Measurements from ENCODE around the gene HHAT. TPM values are rescaled to one million over a fixed set of nuclear protein-coding genes. Genes with fewer than 3 reads are reported as not detected.

HHAT gene
- total and polyA plus RNA-seq, 2 of the 4 experiments (the other 2 are of a cell fraction), result 1.7 to 2.5 TPM

DNA sequence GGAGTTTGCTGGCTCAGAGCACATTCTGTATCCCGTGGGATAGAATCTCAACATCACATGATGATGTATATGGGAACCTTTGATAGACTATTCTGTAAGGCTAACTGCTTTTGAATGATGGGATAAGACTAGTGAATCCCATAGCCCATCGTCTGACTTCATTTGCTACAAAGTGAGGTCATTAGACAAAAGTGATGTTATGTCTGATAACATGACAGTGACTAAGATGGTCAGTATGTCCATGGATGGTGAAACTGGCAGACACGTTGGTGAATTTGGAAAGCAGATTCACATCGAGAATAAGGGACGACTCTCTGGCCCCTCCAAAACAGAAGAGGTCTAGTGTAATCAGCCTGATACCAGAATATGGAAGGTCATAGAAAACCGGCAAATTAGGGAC, 108.4 kb downstream of the HHAT start:
- Histone ChIP-seq H2BK15ac (ENCODE audit: low read depth, low read length) (peak overlapping the region; percentile 35; the same call in 1 of the 3 replicates), H2BK5ac (ENCODE audit: low read depth, low read length, poor library complexity, severe bottlenecking) (peak overlapping the region; percentile 96), H2AFZ (replicated peaks; ENCODE audit: low read length, poor library complexity) (no peak overlapping the region), H3K9ac (ENCODE audit: low read depth, low read length) (no peak overlapping the region), H3K36me3 (ENCODE audit: control insufficient read depth, insufficient read depth, low read length) (no peaks in the 10 kb centered on the region), H3K4me1 (ENCODE audit: control insufficient read depth, insufficient read depth, low read length) (peaks cover 20% of the 10 kb centered on the region), H3K27me3 (ENCODE audit: control insufficient read depth, insufficient read depth, low read length) (no peaks in the 10 kb centered on the region), H4K8ac (ENCODE audit: low read depth in 2 of 2, low read length in 2 of 2) (peak overlapping the region; percentile 46 to 95; a peak in 2 of 4 replicates), H3K14ac (replicated peaks; ENCODE audit: low read depth, low read length) (peak overlapping the region; percentile 92; the same call in 1 of the 2 replicates), H3K27ac (ENCODE audit: insufficient read depth, low read length) (no peak overlapping the region), H3K18ac (ENCODE audit: low read depth, low read length) (peak overlapping the region; percentile 69; the same call in 1 of the 2 replicates), H3K4ac (ENCODE audit: low read depth, low read length) (peak overlapping the region; percentile 99), H4K20me1 (ENCODE audit: insufficient read depth, low read length) (no peaks in the 10 kb centered on the region), H2BK20ac (ENCODE audit: low read depth, low read length) (peak overlapping the region; percentile 99), H4K5ac (ENCODE audit: low read depth, low read length) (peak overlapping the region; percentile 80; the same call in 1 of the 2 replicates), H4K91ac (ENCODE audit: insufficient read depth, low read depth, low read length) (peak overlapping the region; percentile 83; the same call in 1 of the 2 replicates), H2AK5ac (ENCODE audit: low read depth, low read length) (peak overlapping the region; percentile 80), H2AK9ac (replicated peaks; ENCODE audit: low read depth, low read length, poor library complexity) (no peak overlapping the region), H3K79me1 (ENCODE audit: low read depth in 1 of 2, low read length in 2 of 2) (peaks cover 0 to 8% of the 10 kb centered on the region in 2 experiments; a peak in 2 of 4 replicates), H3K4me3 (ENCODE audit: insufficient read depth, low read depth, low read length) (no peak overlapping the region), H3K23ac (ENCODE audit: low read depth, low read length) (no peak overlapping the region), H2BK120ac (ENCODE audit: low read depth, low read length) (peak overlapping the region; percentile 99), H3K56ac (ENCODE audit: extremely low read depth, insufficient read depth, low read length) (no peak overlapping the region; the same call in 1 of the 2 replicates), H3K9me3 (ENCODE audit: control insufficient read depth, insufficient read depth, low read length) (no peaks in the 10 kb centered on the region), H3K4me2 (ENCODE audit: low read depth, low read length) (no peak overlapping the region), H3K9me1 (ENCODE audit: insufficient read depth, low read length) (peaks cover 14% of the 10 kb centered on the region)
- intact Hi-C loops (cut with micrococcal nuclease) (no loop called here), in situ Hi-C loops (cut with MboI; ENCODE audit: low sequenced_read_pairs) (no loop called here), dilution Hi-C loops (cut with HindIII; ENCODE audit: low sequenced_read_pairs, unreplicated experiment) (no loop called here)
- 88% methylated on average over 3 of the region's 6 CpGs; no CpG with 5 or more reads in 1 of the 2 experiments for WGBS, 2 experiments (ENCODE audit: extremely low coverage in 2 of 2, insufficient read length in 1 of 2)
- no TSS peak for BruUV-seq (replicated peaks)
- no peak for TF ChIP-seq RCOR1 (IDR thresholded peaks at IDR 0.05; ENCODE audit: insufficient replicate concordance, low read length)
- TF ChIP-seq RAD21 (IDR thresholded peaks at IDR 0.05; ENCODE audit: low read length), result no peak
- no peak for TF ChIP-seq MXI1 (IDR thresholded peaks at IDR 0.05; ENCODE audit: borderline replicate concordance, low read depth, low read length)
- no peak for TF ChIP-seq NFE2L2 (IDR thresholded peaks at IDR 0.05; ENCODE audit: low read depth, low read length)
- TF ChIP-seq FOS (IDR thresholded peaks at IDR 0.05; ENCODE audit: low read depth, low read length), result no peak
- TF ChIP-seq CHD1 (IDR thresholded peaks at IDR 0.05; ENCODE audit: low read depth, low read length), result no peak
- no peak for TF ChIP-seq MAFK (IDR thresholded peaks at IDR 0.05; ENCODE audit: low read depth, low read length)
- ATAC-seq (ENCODE audit: low read depth) (no peak), DNase-seq (no peak)
- POLR2A ChIA-PET (ENCODE audit: unreplicated experiment), result no interaction called here
- CTCF ChIA-PET, result no interaction called here
